ENCODE results near the gene ALDH5A1. TPM values are rescaled to one million over a fixed set of nuclear protein-coding genes. Genes with fewer than 3 reads are reported as not detected.

The ALDH5A1 gene
- total and polyA plus RNA-seq, 2 of the 13 experiments (the other 11 are each of a cell fraction or from before 2014, with no cell fraction given), result 12.8 to 32.5 TPM

DNA sequence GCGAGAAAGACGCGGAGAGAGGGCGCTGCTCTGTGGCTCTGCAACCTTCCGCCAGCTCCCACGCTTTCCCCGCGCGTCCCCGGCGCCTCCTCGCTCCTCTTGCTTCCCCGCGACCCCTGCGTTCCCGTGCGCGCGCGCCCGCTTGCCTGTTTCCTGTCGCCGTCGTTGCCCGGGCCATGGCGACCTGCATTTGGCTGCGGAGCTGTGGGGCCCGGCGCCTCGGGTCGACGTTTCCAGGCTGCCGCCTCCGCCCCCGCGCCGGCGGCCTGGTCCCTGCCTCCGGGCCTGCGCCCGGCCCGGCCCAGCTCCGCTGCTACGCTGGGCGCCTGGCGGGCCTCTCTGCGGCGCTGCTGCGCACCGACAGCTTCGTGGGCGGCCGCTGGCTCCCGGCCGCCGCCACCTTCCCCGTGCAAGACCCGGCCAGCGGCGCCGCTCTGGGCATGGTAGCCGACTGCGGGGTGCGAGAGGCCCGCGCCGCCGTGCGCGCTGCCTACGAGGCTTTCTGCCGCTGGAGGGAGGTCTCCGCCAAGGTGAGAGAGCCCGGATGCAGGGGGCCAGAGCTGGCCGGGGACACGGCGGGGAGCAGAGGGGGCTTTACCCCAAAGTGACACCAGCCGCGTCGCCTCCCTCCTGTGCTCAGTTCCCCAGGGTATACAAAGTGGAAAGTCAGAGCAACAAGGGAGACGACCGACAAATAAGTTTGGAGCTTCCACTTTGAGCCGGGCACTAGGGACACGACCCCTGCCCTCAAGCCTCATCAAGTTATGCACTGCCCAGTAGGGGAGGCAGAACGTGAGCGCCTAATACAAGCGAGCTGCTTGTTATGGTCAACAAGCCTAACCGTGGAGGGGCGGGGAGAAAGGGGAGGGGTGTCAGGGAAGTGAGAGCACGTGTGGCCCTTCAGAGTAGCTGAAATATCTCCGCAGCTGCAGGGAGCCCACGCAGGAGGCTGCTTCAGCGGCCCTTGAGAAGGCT is at the start of gene ALDH5A1 (continued):
- TF ChIP-seq ZNF672 (CRISPR knock-in tag; IDR thresholded peaks at IDR 0.05) (no peak; the same call in none of the 2 replicates), SKIL (CRISPR knock-in tag; IDR thresholded peaks at IDR 0.05; ENCODE audit: borderline replicate concordance) (no peak; the same call in 1 of the 2 replicates), ZNF496 (CRISPR knock-in tag; IDR thresholded peaks at IDR 0.05; ENCODE audit: insufficient replicate concordance) (no peak), TAF1 (CRISPR knock-in tag; IDR thresholded peaks at IDR 0.05) (peak; percentile 79), ZNF605 (CRISPR knock-in tag; IDR thresholded peaks at IDR 0.05) (no peak; the same call in 1 of the 2 replicates), FOXC1 (CRISPR knock-in tag; IDR thresholded peaks at IDR 0.05; ENCODE audit: borderline replicate concordance) (peak; percentile 76; the same call in 1 of the 2 replicates), DNMT1 (CRISPR knock-in tag; IDR thresholded peaks at IDR 0.05) (peak; percentile 61; the same call in 1 of the 2 replicates), TFDP2 (CRISPR knock-in tag; IDR thresholded peaks at IDR 0.05) (peak; percentile 53), ZNF891 (CRISPR knock-in tag; IDR thresholded peaks at IDR 0.05) (0 out of 2 replicates have a peak, but pooled peaks have one; percentile 16), SMARCE1 (IDR thresholded peaks at IDR 0.05; ENCODE audit: borderline replicate concordance) (no peak), ZNF710 (CRISPR knock-in tag; IDR thresholded peaks at IDR 0.05; ENCODE audit: borderline replicate concordance) (peak; percentile 51; the same call in 1 of the 2 replicates), ATRX (CRISPR knock-in tag; IDR thresholded peaks at IDR 0.05; ENCODE audit: borderline replicate concordance) (no peak), CREB1 (IDR thresholded peaks at IDR 0.05) (no peak), CREB1 (CRISPR knock-in tag; IDR thresholded peaks at IDR 0.05) (no peak), ZNF367 (CRISPR knock-in tag; IDR thresholded peaks at IDR 0.05; ENCODE audit: borderline replicate concordance) (peak; percentile 47; the same call in 1 of the 2 replicates), ZNF383 (CRISPR knock-in tag; IDR thresholded peaks at IDR 0.05; ENCODE audit: borderline replicate concordance) (peak; percentile 14; the same call in 1 of the 2 replicates), MYPOP (CRISPR knock-in tag; IDR thresholded peaks at IDR 0.05) (peak; percentile 93; the same call in 1 of the 2 replicates), PAWR (CRISPR knock-in tag; IDR thresholded peaks at IDR 0.05; ENCODE audit: borderline replicate concordance) (no peak; the same call in 1 of the 2 replicates), ZNF580 (CRISPR knock-in tag; IDR thresholded peaks at IDR 0.05; ENCODE audit: borderline replicate concordance, low read depth) (no peak; the same call in none of the 2 replicates)
- TF ChIP-seq, protein P1, sequence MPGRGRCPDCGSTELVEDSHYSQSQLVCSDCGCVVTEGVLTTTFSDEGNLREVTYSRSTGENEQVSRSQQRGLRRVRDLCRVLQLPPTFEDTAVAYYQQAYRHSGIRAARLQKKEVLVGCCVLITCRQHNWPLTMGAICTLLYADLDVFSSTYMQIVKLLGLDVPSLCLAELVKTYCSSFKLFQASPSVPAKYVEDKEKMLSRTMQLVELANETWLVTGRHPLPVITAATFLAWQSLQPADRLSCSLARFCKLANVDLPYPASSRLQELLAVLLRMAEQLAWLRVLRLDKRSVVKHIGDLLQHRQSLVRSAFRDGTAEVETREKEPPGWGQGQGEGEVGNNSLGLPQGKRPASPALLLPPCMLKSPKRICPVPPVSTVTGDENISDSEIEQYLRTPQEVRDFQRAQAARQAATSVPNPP (CRISPR knock-in tag; IDR thresholded peaks at IDR 0.05), result peak; percentile 93; the same call in 1 of the 2 replicates

Measured in HepG2 (cell line).